K562 (cell line): ENCODE data around the gene HEG1. TPM values are rescaled to one million over a fixed set of nuclear protein-coding genes. Genes with fewer than 3 reads are reported as not detected.

Experiments used
- ATAC-seq: fragments of 200-7000 bp; cut with Tn5 transposase; 3 replicates; pipeline ENCODE4 v1.9.1; 2020; ENCODE audit warnings: moderate library complexity
- BruUV-seq: library from RNA; stranded (reverse); fragments of 400-500 nt; replicated peaks from 2 replicates; lab custom pipeline; 2021; lab: Mats Ljungman, UMichigan
- CTCF ChIA-PET: fragments of 300-600 bp; formaldehyde crosslinking; extraction: SDS; loops from one replicate; lab custom pipeline; 2021; ENCODE audit warnings: low intra/inter-chr PET ratio; lab: Yijun Ruan, JAX
- POLR2A ChIA-PET: fragments of 300-600, 350-650 bp; sonication (Branson Sonifier 250); formaldehyde crosslinking; extraction: SDS; loops from one replicate; lab custom pipeline; 2021; ENCODE audit warnings: antibody characterized with exemption, inconsistent platforms; lab: Yijun Ruan, JAX
- DNase-seq, 4 experiments: peaks; one replicate each; pipeline versions ENCODE4 v3.0.0 to v3.0.0-alpha.2; 2011 to 2018; ENCODE audit warnings: low spot score in 3 of 4, mixed read lengths in 3 of 4; ENCODE audit errors: extremely low read depth in 1 of 4
- FAIRE-seq: peaks from 2 replicates; lab custom pipeline; 2011; peaks lifted over from hg19 to GRCh38; lab: Jason Lieb, UNC
- H2AFZ ChIP-seq: 2 replicates; pipeline ENCODE4 v1.6.0; 2011; ENCODE audit warnings: low read depth, low read length, control low read depth, inconsistent platforms
- H3K27ac ChIP-seq: fragments of 200-600 bp; 3 replicates; pipeline ENCODE4 v1.8.0; 2011; ENCODE audit warnings: low read depth, mild to moderate bottlenecking, control low read depth, inconsistent platforms, low read length, moderate library complexity, mixed read lengths; ENCODE audit errors: extremely low read depth
- H3K27me3 ChIP-seq, 2 experiments: fragments of 300-600 bp in 1 of 2; 2 replicates in 1 of 2; 3 replicates in 1 of 2; pipeline versions ENCODE4 v1.6.0 to v1.8.0; 2011; ENCODE audit warnings: inconsistent platforms in 2 of 2, low read length in 2 of 2, mild to moderate bottlenecking in 1 of 2, mixed read lengths in 1 of 2, moderate library complexity in 1 of 2; ENCODE audit not compliant: control insufficient read depth in 2 of 2, insufficient read depth in 2 of 2
- H3K36me3 ChIP-seq: fragments of 300-600 bp; 3 replicates; pipeline ENCODE4 v1.8.0; 2011; ENCODE audit warnings: mild to moderate bottlenecking, low read length, inconsistent platforms; ENCODE audit not compliant: control insufficient read depth, insufficient read depth
- H3K4me1 ChIP-seq, 2 experiments: fragments of 200-600 bp in 1 of 2; replicated peaks in 1 of 2; 2 replicates in 1 of 2; 3 replicates in 1 of 2; pipeline versions ENCODE4 v1.5.1 to v1.8.0; 2011; ENCODE audit warnings: inconsistent platforms in 2 of 2, low read length in 2 of 2, mild to moderate bottlenecking in 1 of 2, mixed read lengths in 1 of 2, moderate library complexity in 1 of 2; ENCODE audit not compliant: control insufficient read depth in 2 of 2, insufficient read depth in 2 of 2
- H3K4me2 ChIP-seq: 2 replicates; pipeline ENCODE4 v1.6.1; 2011; ENCODE audit warnings: low read length, control low read depth, inconsistent platforms, mixed read lengths; ENCODE audit not compliant: insufficient read depth
- H3K4me3 ChIP-seq: fragments of 200-600 bp; sonication (generic), shearing (Covaris generic); 2 replicates; pipeline ENCODE4 v1.5.1; 2016; ENCODE audit warnings: control low read depth, inconsistent platforms
- H3K79me2 ChIP-seq: fragments of 200-600 bp; 3 replicates; pipeline ENCODE4 v1.8.0; 2011; ENCODE audit warnings: low read length, inconsistent platforms; ENCODE audit not compliant: control insufficient read depth, insufficient read depth
- H3K9ac ChIP-seq, 2 experiments: 2 replicates each; pipeline versions ENCODE4 v1.6.0 to v1.6.1; 2011; ENCODE audit warnings: low read depth in 2 of 2, low read length in 2 of 2, control low read depth in 1 of 2, inconsistent platforms in 1 of 2, mild to moderate bottlenecking in 1 of 2, mixed read lengths in 1 of 2; ENCODE audit not compliant: insufficient read depth in 1 of 2
- H3K9me1 ChIP-seq: one replicate; pipeline ENCODE4 v1.6.0; 2011; ENCODE audit warnings: inconsistent platforms, mild to moderate bottlenecking, low read length, moderate library complexity; ENCODE audit not compliant: control insufficient read depth, insufficient read depth
- H3K9me3 ChIP-seq: replicated peaks from 2 replicates; pipeline ENCODE4 v1.5.1; 2011; ENCODE audit warnings: low read depth, low read length, inconsistent platforms; ENCODE audit not compliant: control insufficient read depth, insufficient read depth
- H4K20me1 ChIP-seq: replicated peaks from 2 replicates; pipeline ENCODE4 v1.6.1; 2011; ENCODE audit warnings: low read length, inconsistent platforms, mixed read lengths; ENCODE audit not compliant: control insufficient read depth, insufficient read depth
- ATF7 ChIP-seq: fragments of 450-650 bp; IDR thresholded peaks from 2 replicates; pipeline ENCODE4 v1.7.1; 2014; ENCODE audit warnings: mild to moderate bottlenecking, moderate library complexity
- BRD4 ChIP-seq: fragments of 200-600 bp; sonication (generic); IDR thresholded peaks from 2 replicates; pipeline ENCODE4 v1.6.1; 2017; ENCODE audit warnings: inconsistent platforms
- CBX3 ChIP-seq, 2 experiments: IDR thresholded peaks; 1 replicate in 1 of 2; 2 replicates in 1 of 2; pipeline ENCODE4 v1.6.1; 2012; ENCODE audit warnings: inconsistent platforms in 2 of 2, low read length in 2 of 2, borderline replicate concordance in 1 of 2, control low read depth in 1 of 2
- CREM ChIP-seq: IDR thresholded peaks from 2 replicates; pipeline ENCODE4 v1.6.1; 2014; ENCODE audit warnings: antibody characterized with exemption, low read depth
- FOXA3 ChIP-seq, 2 experiments: fragments of 450-650 bp in 1 of 2; sonication (generic) in 1 of 2; formaldehyde crosslinking; IDR thresholded peaks in 1 of 2; conservative IDR thresholded peaks in 1 of 2; 2 replicates each; pipeline versions ENCODE4 v1.4.0 to v1.8.0; 2020 to 2022; ENCODE audit warnings: mild to moderate bottlenecking in 2 of 2, missing genetic modification reagents in 1 of 2
- GABPA ChIP-seq: fragments of 200-800 bp; sonication (Bioruptor generic); conservative IDR thresholded peaks from 2 replicates; pipeline ENCODE4 v1.6.1; 2016; ENCODE audit warnings: low read depth, missing genetic modification characterization, missing compliant biosample characterization
- GTF2B ChIP-seq: IDR thresholded peaks from 2 replicates; pipeline ENCODE4 v1.6.1; 2011; ENCODE audit not compliant: insufficient read length; ENCODE audit errors: extremely low read depth
- NCOA6 ChIP-seq: fragments of 450-650 bp; IDR thresholded peaks from 2 replicates; pipeline ENCODE4 v1.6.1; 2017; ENCODE audit warnings: mild to moderate bottlenecking
- NFE2 ChIP-seq: IDR thresholded peaks from 2 replicates; pipeline ENCODE4 v1.6.1; 2014; ENCODE audit warnings: antibody characterized with exemption, low read depth
- SMARCB1 ChIP-seq: IDR thresholded peaks from 2 replicates; pipeline ENCODE4 v1.6.1; 2011; ENCODE audit warnings: improper control_type of control experiment, low read depth; ENCODE audit not compliant: insufficient read length
- SREBF1 ChIP-seq: fragments of 150-350 bp; IDR thresholded peaks from 2 replicates; pipeline ENCODE4 v1.6.1; 2014; ENCODE audit warnings: antibody characterized with exemption, low read depth, low read length, borderline replicate concordance
- USF1 ChIP-seq: sonication (generic); formaldehyde crosslinking; IDR thresholded peaks from 2 replicates; pipeline ENCODE4 v1.9.0; 2022; ENCODE audit warnings: mild to moderate bottlenecking, missing genetic modification reagents
- ZBTB49 ChIP-seq: sonication (generic); formaldehyde crosslinking; IDR thresholded peaks from 2 replicates; pipeline ENCODE4 v1.8.0; 2022; ENCODE audit warnings: missing genetic modification reagents, mild to moderate bottlenecking, borderline replicate concordance
- ZNF212 ChIP-seq: fragments of 450-650 bp; formaldehyde crosslinking; IDR thresholded peaks from 2 replicates; pipeline ENCODE4 v1.4.0; 2020; ENCODE audit warnings: mild to moderate bottlenecking
- ZNF511 ChIP-seq: sonication (generic); formaldehyde crosslinking; IDR thresholded peaks from 2 replicates; pipeline ENCODE4 v1.8.0; 2022; ENCODE audit warnings: mild to moderate bottlenecking, missing genetic modification reagents
- ZNF76 ChIP-seq: fragments of 250-450 bp; sonication (Bioruptor Pico); IDR thresholded peaks from 2 replicates; pipeline ENCODE4 v1.4.0; 2020; ENCODE audit warnings: mild to moderate bottlenecking, moderate library complexity, borderline replicate concordance
- WGBS: fragments of 100-300 bp; shearing (Covaris generic); methylation state at CpG from one replicate; pipeline ENCODE4 v1.1.6; 2016; ENCODE audit warnings: low coverage, mixed read lengths; ENCODE audit not compliant: insufficient coverage; ENCODE audit errors: missing lambda C conversion rate; 5-methylcytosine and 5-hydroxymethylcytosine counted together
- in situ Hi-C: fragments of 300-500 bp; cut with MboI; formaldehyde crosslinking; loops from 4 replicates; pipeline ENCODE4 v1.15.0; 2018; ENCODE audit warnings: inconsistent platforms, mixed read lengths
- intact Hi-C: fragments of 100-400 bp; cut with micrococcal nuclease; formaldehyde crosslinking; loops from 2 replicates; pipeline ENCODE4 v1.14.2; 2022
- polyA plus RNA-seq, 8 experiments: library from polyadenylated mRNA; depleted of rRNA in 4 of 8; stranded (reverse) in 5 of 8; unstranded in 3 of 8; fragments of >200 nt; fragmentation: Nextera tagmentation in 2 of 8; fragmentation: Illumina TruSeq in 1 of 8; extraction: Ambion mirVana in 2 of 8; extraction: Trizol in 1 of 8; gene quantifications; 2 replicates each; pipeline versions ENCODE4 v1.2.1 to v1.2.3, GENCODE V29; 2011 to 2014; ENCODE audit warnings: inconsistent platforms in 1 of 8, missing spikeins in 1 of 8
- total RNA-seq, 7 experiments: library from RNA; depleted of rRNA in 6 of 7; stranded (reverse); fragments of >200 nt in 6 of 7; fragmentation: Illumina TruSeq in 2 of 7; extraction: Trizol in 2 of 7; gene quantifications; 2 replicates each; pipeline versions ENCODE4 v1.2.1 to v1.2.3, GENCODE V29; 2011 to 2021; ENCODE audit warnings: low replicate concordance in 1 of 7

Gene HEG1
- total and polyA plus RNA-seq, 9 of the 15 experiments (the other 6 are each of a cell fraction or from before 2014, with no cell fraction given) = 0.24 TPM; not detected in 8

GRCh38 chr3:124969963-124970722, 85.7 kb downstream of the HEG1 start (continued):
- TF ChIP-seq NFE2 = no peak

DNA sequence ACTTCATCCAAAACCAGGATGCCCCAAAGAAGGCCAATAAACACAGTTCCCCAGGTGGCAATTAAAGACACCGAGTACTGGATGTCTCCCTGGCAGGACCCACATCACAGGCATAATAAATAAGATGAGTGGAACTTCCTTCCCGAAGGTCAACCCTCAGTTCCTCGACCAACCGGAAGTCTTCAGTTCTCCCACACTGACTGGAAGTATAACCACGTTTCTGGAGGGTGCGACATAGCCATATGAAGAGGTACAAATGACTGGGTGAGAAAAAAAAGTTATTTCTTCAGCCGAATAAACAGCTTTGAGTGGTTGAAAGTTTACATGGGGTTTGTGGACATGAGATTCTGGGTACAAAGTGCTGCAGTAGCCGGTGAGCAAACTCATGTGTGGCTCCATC, 86.6 kb downstream of the HEG1 start:
- CTCF ChIA-PET = no interaction called here
- Histone ChIP-seq H4K20me1 (no peaks in the 10 kb centered on the region), H3K9ac (no peak overlapping the region), H3K4me1 (no peaks in the 10 kb centered on the region), H3K9me1 (no peaks in the 10 kb centered on the region), H3K36me3 (no peaks in the 10 kb centered on the region), H3K27ac (no peak overlapping the region), H3K79me2 (no peaks in the 10 kb centered on the region), H3K27me3 (peaks cover 9 to 30% of the 10 kb centered on the region in 2 experiments; a peak in 3 of 5 replicates), H3K4me3 (no peak overlapping the region), H2AFZ (no peak overlapping the region), H3K9me3 (no peaks in the 10 kb centered on the region), H3K4me2 (no peak overlapping the region)
- 3% methylated on average over 7 of the region's 8 CpGs for WGBS
- BruUV-seq = no TSS peak
- in situ Hi-C loops = no loop called here
- FAIRE-seq (no peak), DNase-seq (no peak), ATAC-seq (no peak)
- intact Hi-C loops = no loop called here
- POLR2A ChIA-PET = no interaction called here
- no peak for TF ChIP-seq BRD4
- no peak for TF ChIP-seq FOXA3 (CRISPR knock-in tag; conservative IDR thresholded peaks at IDR 0.05 in 1 of 2, IDR thresholded peaks at IDR 0.05 in 1 of 2)
- no peak for TF ChIP-seq USF1 (CRISPR knock-in tag)
- no peak for TF ChIP-seq SMARCB1
- no peak for TF ChIP-seq GABPA (tag)
- TF ChIP-seq ZNF76 (CRISPR knock-in tag) = no peak
- no peak for TF ChIP-seq NCOA6
- TF ChIP-seq ZNF511 (CRISPR knock-in tag) = no peak
- TF ChIP-seq CBX3 (IDR thresholded peaks at IDR 0.05; ENCODE audit: borderline replicate concordance in 1 of 2, low read length in 2 of 2) = no peak
- no peak for TF ChIP-seq GTF2B
- no peak for TF ChIP-seq CREM
- no peak for TF ChIP-seq NFE2
- no peak for TF ChIP-seq SREBF1
- no peak for TF ChIP-seq ZNF212
- no peak for TF ChIP-seq ATF7
- TF ChIP-seq ZBTB49 = no peak
